SK-N-SH (cell line): Measurements from ENCODE around the gene PRICKLE2. TPM values are rescaled to one million over a fixed set of nuclear protein-coding genes. Genes with fewer than 3 reads are reported as not detected.

Experiments used
- CTCF ChIA-PET: fragments of 300-600, 350-600 bp; formaldehyde crosslinking; extraction: SDS; loops from one replicate; lab custom pipeline; 2021; lab: Yijun Ruan, JAX
- POLR2A ChIA-PET: fragments of 350-600 bp; sonication (Branson Sonifier 250); formaldehyde crosslinking; extraction: SDS; loops from one replicate; lab custom pipeline; 2020; ENCODE audit warnings: antibody characterized with exemption, inconsistent platforms; lab: Yijun Ruan, JAX
- DNase-seq: peaks from one replicate; pipeline ENCODE4 v3.0.0; 2012
- H2AFZ ChIP-seq: fragments of 200-600 bp; sonication (generic); 2 replicates; pipeline ENCODE4 v1.8.1; 2016; ENCODE audit warnings: antibody characterized with exemption, mild to moderate bottlenecking, low read depth
- H3F3A ChIP-seq: fragments of 200-600 bp; sonication (generic); replicated peaks from 2 replicates; pipeline ENCODE3; 2016; ENCODE audit warnings: antibody characterized with exemption, mild to moderate bottlenecking; ENCODE audit not compliant: insufficient read depth
- H3K27ac ChIP-seq, 2 experiments: fragments of 200-500 bp in 1 of 2; fragments of 200-600 bp in 1 of 2; sonication (Bioruptor generic) in 1 of 2; sonication (generic), shearing (Covaris generic) in 1 of 2; 2 replicates each; pipeline versions ENCODE4 v1.5.1 to v1.6.1; 2014 to 2016; ENCODE audit warnings: low read depth in 2 of 2, inconsistent platforms in 1 of 2, low read length in 1 of 2, mild to moderate bottlenecking in 1 of 2, mixed read lengths in 1 of 2
- H3K27me3 ChIP-seq: fragments of 200-600 bp; sonication (generic), shearing (Covaris generic); 2 replicates; pipeline ENCODE4 v1.6.1; 2016; ENCODE audit warnings: mixed run types; ENCODE audit not compliant: insufficient read depth
- H3K36me3 ChIP-seq, 2 experiments: fragments of 200-500 bp in 1 of 2; fragments of 200-600 bp in 1 of 2; sonication (Bioruptor generic) in 1 of 2; sonication (generic) in 1 of 2; replicated peaks in 1 of 2; 2 replicates each; pipeline versions ENCODE3 to v1.5.1; 2014 to 2016; ENCODE audit warnings: low read length in 1 of 2, mild to moderate bottlenecking in 1 of 2; ENCODE audit not compliant: insufficient read depth in 2 of 2, control insufficient read depth in 1 of 2
- H3K4me1 ChIP-seq, 2 experiments: fragments of 200-500 bp in 1 of 2; fragments of 200-600 bp in 1 of 2; sonication (Bioruptor generic) in 1 of 2; sonication (generic), shearing (Covaris generic) in 1 of 2; 2 replicates each; pipeline versions ENCODE4 v1.5.1 to v1.6.1; 2014 to 2016; ENCODE audit warnings: low read depth in 1 of 2, low read length in 1 of 2, mixed run types in 1 of 2; ENCODE audit not compliant: insufficient read depth in 2 of 2, control insufficient read depth in 1 of 2
- H3K4me2 ChIP-seq: fragments of 200-600 bp; sonication (generic), shearing (Covaris generic); 2 replicates; pipeline ENCODE4 v1.6.1; 2017; ENCODE audit warnings: mixed run types
- H3K4me3 ChIP-seq, 2 experiments: fragments of 200-500 bp in 1 of 2; fragments of 200-600 bp in 1 of 2; sonication (Bioruptor generic) in 1 of 2; sonication (generic), shearing (Covaris generic) in 1 of 2; 2 replicates each; pipeline versions ENCODE4 v1.5.1 to v1.8.1; 2014 to 2016; ENCODE audit warnings: low read depth in 2 of 2, inconsistent platforms in 1 of 2, low read length in 1 of 2, mild to moderate bottlenecking in 1 of 2, mixed read lengths in 1 of 2, moderate library complexity in 1 of 2
- H3K79me2 ChIP-seq: fragments of 200-600 bp; sonication (generic); 2 replicates; pipeline ENCODE4 v1.8.1; 2017; ENCODE audit warnings: mild to moderate bottlenecking; ENCODE audit not compliant: insufficient read depth
- H3K9ac ChIP-seq: fragments of 200-600 bp; sonication (generic); 2 replicates; pipeline ENCODE4 v1.6.1; 2017; ENCODE audit warnings: mixed run types
- H3K9me2 ChIP-seq: fragments of 200-600 bp; sonication (generic); 2 replicates; pipeline ENCODE4 v1.6.1; 2017; ENCODE audit warnings: mixed run types
- H3K9me3 ChIP-seq: fragments of 200-600 bp; sonication (generic); 2 replicates; pipeline ENCODE4 v1.6.1; 2017; ENCODE audit warnings: mixed run types, mild to moderate bottlenecking, moderate library complexity
- H4K20me1 ChIP-seq: fragments of 200-600 bp; sonication (generic); 2 replicates; pipeline ENCODE4 v1.6.1; 2017; ENCODE audit warnings: mild to moderate bottlenecking, mixed run types; ENCODE audit not compliant: insufficient read depth
- EZH2phosphoT487 ChIP-seq: fragments of 200-600 bp; sonication (generic); IDR thresholded peaks from 2 replicates; pipeline ENCODE4 v1.6.1; 2017; ENCODE audit warnings: low read depth, mixed run types, mild to moderate bottlenecking, antibody characterized with exemption, moderate library complexity, borderline replicate concordance
- FOSL2 ChIP-seq: IDR thresholded peaks from 2 replicates; pipeline ENCODE4 v1.4.0; 2012; ENCODE audit warnings: low read depth, mild to moderate bottlenecking, moderate library complexity, borderline replicate concordance
- JUND ChIP-seq: IDR thresholded peaks from 2 replicates; pipeline ENCODE4 v1.4.0; 2012
- MXI1 ChIP-seq: IDR thresholded peaks from 2 replicates; pipeline ENCODE4 v1.6.1; 2012; ENCODE audit warnings: mild to moderate bottlenecking, low read depth, low read length, improper control_type of control experiment
- PBX3 ChIP-seq: IDR thresholded peaks from 2 replicates; pipeline ENCODE4; 2012
- POLR2AphosphoS5 ChIP-seq: IDR thresholded peaks from 2 replicates; pipeline ENCODE4 v1.6.1; 2012; ENCODE audit warnings: low read depth, low read length
- RCOR1 ChIP-seq: fragments of 150-350 bp; IDR thresholded peaks from 2 replicates; pipeline ENCODE4 v1.6.1; 2017; ENCODE audit warnings: antibody characterized with exemption, low read length
- RFX5 ChIP-seq: IDR thresholded peaks from 2 replicates; pipeline ENCODE4 v1.6.1; 2012; ENCODE audit warnings: mild to moderate bottlenecking, improper control_type of control experiment, low read length
- SIN3A ChIP-seq: IDR thresholded peaks from 2 replicates; pipeline ENCODE4 v1.6.1; 2012; ENCODE audit warnings: low read depth, mild to moderate bottlenecking, low read length, moderate library complexity, borderline replicate concordance
- TCF12 ChIP-seq: IDR thresholded peaks from 2 replicates; pipeline ENCODE4 v1.4.0; 2012
- WGBS: methylation state at CpG from one replicate; pipeline ENCODE4 v1.1.6; 2017; ENCODE audit warnings: low lambda C conversion rate; 5-methylcytosine and 5-hydroxymethylcytosine counted together
- polyA plus RNA-seq, 3 experiments: library from polyadenylated mRNA; depleted of rRNA; stranded (reverse); fragments of >200 nt; gene quantifications; 2 replicates each; pipeline ENCODE4 v1.2.3, GENCODE V29; 2012
- TF ChIP-seq, protein P1 (sequence below): IDR thresholded peaks from 2 replicates; pipeline ENCODE4 v1.4.0; 2012; ENCODE audit warnings: low read depth, borderline replicate concordance
- TF ChIP-seq, protein P2 (sequence below): fragments of 200-600 bp; sonication (generic); IDR thresholded peaks from 2 replicates; pipeline ENCODE4 v1.6.1; 2017; ENCODE audit warnings: antibody characterized with exemption, mild to moderate bottlenecking, moderate library complexity

PRICKLE2 gene
- polyA plus RNA-seq, 1 of the 3 experiments (the other 2 are of a cell fraction): 0.67 TPM

- H4K20me1 ChIP-seq: no peaks in the 10 kb centered on the region
- no peaks in the 10 kb centered on the region for H3K27me3 ChIP-seq
- no peak overlapping the region for H3K9ac ChIP-seq
- WGBS: 82% methylated on average over 2 of the region's 2 CpGs
- peaks cover 7% of the 10 kb centered on the region for H3F3A ChIP-seq
- H2AFZ ChIP-seq: no peak overlapping the region
- no peak for DNase-seq
- H3K27ac ChIP-seq: no peak overlapping the region
- POLR2A ChIA-PET: no interaction called here
- H3K36me3 ChIP-seq: no peaks in the 10 kb centered on the region
- no peaks in the 10 kb centered on the region for H3K9me3 ChIP-seq
- no peaks in the 10 kb centered on the region for H3K79me2 ChIP-seq
- no peaks in the 10 kb centered on the region for H3K4me1 ChIP-seq
- no peaks in the 10 kb centered on the region for H3K9me2 ChIP-seq
- H3K4me3 ChIP-seq: no peak overlapping the region
- CTCF ChIA-PET: interaction anchor here (0.9 kb wide), 1 partner anchor 61 kb away, joined by 3 read pairs; no protein-coding TSS in a partner anchor
- no peak overlapping the region for H3K4me2 ChIP-seq
- TF ChIP-seq PBX3 (no peak), RCOR1 (no peak), EZH2phosphoT487 (no peak), RFX5 (no peak), MXI1 (no peak), TCF12 (no peak), FOSL2 (no peak), SIN3A (no peak)
- TF ChIP-seq, protein P1, sequence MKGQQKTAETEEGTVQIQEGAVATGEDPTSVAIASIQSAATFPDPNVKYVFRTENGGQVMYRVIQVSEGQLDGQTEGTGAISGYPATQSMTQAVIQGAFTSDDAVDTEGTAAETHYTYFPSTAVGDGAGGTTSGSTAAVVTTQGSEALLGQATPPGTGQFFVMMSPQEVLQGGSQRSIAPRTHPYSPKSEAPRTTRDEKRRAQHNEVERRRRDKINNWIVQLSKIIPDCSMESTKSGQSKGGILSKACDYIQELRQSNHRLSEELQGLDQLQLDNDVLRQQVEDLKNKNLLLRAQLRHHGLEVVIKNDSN: no peak
- TF ChIP-seq, protein P2, sequence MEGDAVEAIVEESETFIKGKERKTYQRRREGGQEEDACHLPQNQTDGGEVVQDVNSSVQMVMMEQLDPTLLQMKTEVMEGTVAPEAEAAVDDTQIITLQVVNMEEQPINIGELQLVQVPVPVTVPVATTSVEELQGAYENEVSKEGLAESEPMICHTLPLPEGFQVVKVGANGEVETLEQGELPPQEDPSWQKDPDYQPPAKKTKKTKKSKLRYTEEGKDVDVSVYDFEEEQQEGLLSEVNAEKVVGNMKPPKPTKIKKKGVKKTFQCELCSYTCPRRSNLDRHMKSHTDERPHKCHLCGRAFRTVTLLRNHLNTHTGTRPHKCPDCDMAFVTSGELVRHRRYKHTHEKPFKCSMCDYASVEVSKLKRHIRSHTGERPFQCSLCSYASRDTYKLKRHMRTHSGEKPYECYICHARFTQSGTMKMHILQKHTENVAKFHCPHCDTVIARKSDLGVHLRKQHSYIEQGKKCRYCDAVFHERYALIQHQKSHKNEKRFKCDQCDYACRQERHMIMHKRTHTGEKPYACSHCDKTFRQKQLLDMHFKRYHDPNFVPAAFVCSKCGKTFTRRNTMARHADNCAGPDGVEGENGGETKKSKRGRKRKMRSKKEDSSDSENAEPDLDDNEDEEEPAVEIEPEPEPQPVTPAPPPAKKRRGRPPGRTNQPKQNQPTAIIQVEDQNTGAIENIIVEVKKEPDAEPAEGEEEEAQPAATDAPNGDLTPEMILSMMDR: no peak
These were observed 46.8 kb downstream of the PRICKLE2 start for GRCh38 chr3:64178419-64178818.

DNA sequence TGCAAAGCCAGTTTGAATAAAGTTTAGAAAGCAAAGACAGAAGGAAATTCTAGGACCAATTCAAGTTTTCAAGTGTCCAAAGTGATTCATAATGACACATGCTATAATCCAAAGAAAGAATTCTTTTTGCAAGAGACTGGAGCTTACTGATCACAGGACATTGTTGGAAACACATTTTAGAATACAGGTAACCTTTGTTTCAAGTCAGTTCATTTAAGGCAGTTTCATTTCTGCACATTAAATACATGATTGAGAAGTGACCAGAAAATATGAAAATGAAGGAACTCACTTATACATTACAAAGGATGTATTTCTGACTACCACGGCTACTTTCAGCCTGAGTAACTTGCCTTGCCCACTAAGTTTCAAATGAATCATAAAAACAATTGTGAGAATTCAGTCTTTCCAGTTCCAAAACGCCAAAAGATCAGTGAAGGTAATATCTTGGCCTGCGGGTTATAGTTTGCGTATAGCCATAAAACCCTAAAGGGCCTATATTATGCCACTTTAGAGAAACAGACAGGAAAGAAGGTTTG lies 48.7 kb downstream of the PRICKLE2 start:
- Histone ChIP-seq H3K9ac (peak overlapping the region; percentile 7; the same call in 1 of the 2 replicates), H3K9me2 (no peaks in the 10 kb centered on the region), H3K9me3 (no peaks in the 10 kb centered on the region), H3K79me2 (no peaks in the 10 kb centered on the region), H4K20me1 (no peaks in the 10 kb centered on the region), H3K4me2 (peak overlapping the region; percentile 16; the same call in 1 of the 2 replicates), H3F3A (peaks cover 7% of the 10 kb centered on the region), H3K4me3 (no peak overlapping the region), H2AFZ (peak overlapping the region; percentile 19), H3K36me3 (no peaks in the 10 kb centered on the region), H3K27me3 (no peaks in the 10 kb centered on the region), H3K27ac (peak overlapping the region in 1 of 2 experiments; percentile 52; a peak in 2 of 4 replicates), H3K4me1 (no peaks in the 10 kb centered on the region)
- no peak for TF ChIP-seq EZH2phosphoT487
- no peak for TF ChIP-seq POLR2AphosphoS5
- TF ChIP-seq JUND: 0 out of 2 replicates have a peak, but pooled peaks have one; percentile 6
- CTCF ChIA-PET: no interaction called here
- POLR2A ChIA-PET: no interaction called here
- no peak for DNase-seq
- WGBS: 74% methylated on average over 4 of the region's 4 CpGs
